ENCODE measurements around the gene RGS6.

GRCh38 chr14:72535485-72535884 lies 603.3 kb downstream of the RGS6 start:
- no peak for TF ChIP-seq CTCF (conservative IDR thresholded peaks at IDR 0.05; ENCODE audit: low read depth, low read length)
- TF ChIP-seq POLR2A (IDR thresholded peaks at IDR 0.05; ENCODE audit: low read depth, low read length), result no peak
- no peak for TF ChIP-seq BHLHE40 (IDR thresholded peaks at IDR 0.05; ENCODE audit: low read depth, low read length)
- no peak for TF ChIP-seq ELK1 (IDR thresholded peaks at IDR 0.05; ENCODE audit: borderline replicate concordance, low read depth, low read length)
- TF ChIP-seq SMC3 (IDR thresholded peaks at IDR 0.05; ENCODE audit: low read depth, low read length), result no peak
- no peak for TF ChIP-seq CEBPB (IDR thresholded peaks at IDR 0.05; ENCODE audit: low read depth, low read length)
- TF ChIP-seq RAD21 (IDR thresholded peaks at IDR 0.05; ENCODE audit: low read length), result no peak
- no peak for TF ChIP-seq MAFK (IDR thresholded peaks at IDR 0.05; ENCODE audit: low read depth, low read length)
- TF ChIP-seq MXI1 (IDR thresholded peaks at IDR 0.05; ENCODE audit: borderline replicate concordance, low read depth, low read length), result no peak
- TF ChIP-seq USF2 (IDR thresholded peaks at IDR 0.05; ENCODE audit: low read depth, low read length), result no peak
